AG09309 (cell line): ENCODE measurements around the gene RCSD1.

Experiments used
- DNase-seq: peaks from one replicate; pipeline ENCODE4 v3.0.0-alpha.2; 2010; ENCODE audit warnings: low read depth
- H3K4me3 ChIP-seq: 2 replicates; pipeline ENCODE4 v1.5.1; 2011; ENCODE audit warnings: mild to moderate bottlenecking, low read depth, low read length, moderate library complexity; ENCODE audit not compliant: control insufficient read depth
- TF ChIP-seq, protein P1 (sequence below): IDR thresholded peaks from 2 replicates; pipeline ENCODE4 v1.5.1; 2011; ENCODE audit warnings: mild to moderate bottlenecking, low read depth, low read length, inconsistent platforms; ENCODE audit not compliant: insufficient read depth, control insufficient read depth; ENCODE audit errors: missing control alignments

The RCSD1 gene

DNA sequence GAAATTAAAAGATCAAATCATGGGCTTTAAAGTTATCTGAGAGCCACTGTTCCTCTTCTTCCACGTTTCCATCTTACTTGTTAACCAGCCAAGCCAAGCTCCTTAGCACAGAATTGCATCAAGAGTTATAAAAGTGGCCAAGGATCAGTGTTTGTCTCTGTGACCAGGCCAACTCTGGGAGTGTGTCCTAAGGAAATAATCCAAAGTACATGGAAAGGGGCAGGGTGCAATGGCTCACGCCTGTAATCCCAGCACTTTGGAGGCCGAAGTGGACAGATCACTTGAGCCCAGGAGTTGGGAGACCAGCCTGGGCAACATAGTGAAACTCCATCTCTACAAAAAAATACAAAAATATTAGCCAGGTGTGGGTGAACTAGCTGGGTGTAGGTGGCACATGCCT, 81.8 kb downstream of the RCSD1 start:
- H3K4me3 ChIP-seq: no peak overlapping the region
- TF ChIP-seq, protein P1, sequence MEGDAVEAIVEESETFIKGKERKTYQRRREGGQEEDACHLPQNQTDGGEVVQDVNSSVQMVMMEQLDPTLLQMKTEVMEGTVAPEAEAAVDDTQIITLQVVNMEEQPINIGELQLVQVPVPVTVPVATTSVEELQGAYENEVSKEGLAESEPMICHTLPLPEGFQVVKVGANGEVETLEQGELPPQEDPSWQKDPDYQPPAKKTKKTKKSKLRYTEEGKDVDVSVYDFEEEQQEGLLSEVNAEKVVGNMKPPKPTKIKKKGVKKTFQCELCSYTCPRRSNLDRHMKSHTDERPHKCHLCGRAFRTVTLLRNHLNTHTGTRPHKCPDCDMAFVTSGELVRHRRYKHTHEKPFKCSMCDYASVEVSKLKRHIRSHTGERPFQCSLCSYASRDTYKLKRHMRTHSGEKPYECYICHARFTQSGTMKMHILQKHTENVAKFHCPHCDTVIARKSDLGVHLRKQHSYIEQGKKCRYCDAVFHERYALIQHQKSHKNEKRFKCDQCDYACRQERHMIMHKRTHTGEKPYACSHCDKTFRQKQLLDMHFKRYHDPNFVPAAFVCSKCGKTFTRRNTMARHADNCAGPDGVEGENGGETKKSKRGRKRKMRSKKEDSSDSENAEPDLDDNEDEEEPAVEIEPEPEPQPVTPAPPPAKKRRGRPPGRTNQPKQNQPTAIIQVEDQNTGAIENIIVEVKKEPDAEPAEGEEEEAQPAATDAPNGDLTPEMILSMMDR: no peak
- DNase-seq: no peak

DNA sequence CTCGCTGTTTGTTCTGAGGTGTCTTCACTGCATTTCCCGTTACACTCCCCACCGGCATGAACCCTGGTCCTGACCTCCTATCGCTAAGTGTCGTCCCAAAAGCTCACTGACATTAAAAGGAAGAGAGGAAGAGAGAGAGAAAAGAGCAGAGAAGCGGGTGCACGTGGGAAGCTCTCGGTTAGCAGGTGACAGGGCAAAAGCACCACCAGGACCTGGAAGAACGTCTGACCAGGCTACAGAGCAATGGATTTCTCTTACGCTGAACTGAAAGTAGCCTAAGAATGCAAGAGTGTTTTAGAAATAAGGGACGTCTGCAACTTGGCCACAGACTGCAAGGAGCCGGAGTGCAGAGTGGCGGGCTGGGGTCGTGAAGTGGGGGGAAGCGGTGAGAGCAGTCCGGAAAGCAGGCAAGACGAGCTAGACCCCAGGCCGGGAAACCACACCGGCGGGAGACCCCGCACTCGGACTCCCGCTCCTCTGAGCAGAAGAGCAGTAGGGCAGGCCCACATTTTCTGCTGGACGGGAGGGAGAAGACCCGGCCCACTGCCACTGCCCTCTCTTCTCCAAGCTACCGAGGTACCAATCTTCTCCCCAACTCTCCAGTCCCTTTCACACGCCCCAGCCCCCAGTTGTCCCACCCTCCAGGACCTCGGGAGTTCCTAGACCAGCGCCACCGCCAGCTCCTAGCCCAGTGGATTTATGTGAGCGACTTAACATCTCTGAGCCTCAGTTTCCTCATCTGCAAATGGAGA, 83.5 kb downstream of the RCSD1 start:
- TF ChIP-seq, protein P1: no peak
- no peak for DNase-seq

DNA sequence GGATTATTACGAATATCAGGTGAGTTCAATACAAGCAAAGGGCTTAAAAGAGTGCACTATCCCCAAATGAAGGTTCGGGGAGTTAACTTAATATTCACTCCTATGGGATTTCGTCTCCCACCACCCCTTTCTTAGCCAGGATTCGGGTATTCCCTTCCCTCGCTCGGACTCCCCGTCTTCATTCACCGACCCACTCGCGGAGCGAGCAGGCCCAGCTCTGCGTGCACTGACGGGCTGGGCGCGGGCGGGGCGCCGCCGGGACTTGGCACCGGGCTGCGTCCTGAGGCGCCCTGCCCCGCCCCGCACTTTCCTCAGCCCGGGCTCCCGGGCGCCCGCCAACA, 84.0 kb downstream of the RCSD1 start:
- peak overlapping the region; percentile 75 for H3K4me3 ChIP-seq
- DNase-seq: no peak

More for the DNA sequence above, 83.5 kb downstream of the RCSD1 start:
- peak overlapping the region; percentile 75 for H3K4me3 ChIP-seq

DNA sequence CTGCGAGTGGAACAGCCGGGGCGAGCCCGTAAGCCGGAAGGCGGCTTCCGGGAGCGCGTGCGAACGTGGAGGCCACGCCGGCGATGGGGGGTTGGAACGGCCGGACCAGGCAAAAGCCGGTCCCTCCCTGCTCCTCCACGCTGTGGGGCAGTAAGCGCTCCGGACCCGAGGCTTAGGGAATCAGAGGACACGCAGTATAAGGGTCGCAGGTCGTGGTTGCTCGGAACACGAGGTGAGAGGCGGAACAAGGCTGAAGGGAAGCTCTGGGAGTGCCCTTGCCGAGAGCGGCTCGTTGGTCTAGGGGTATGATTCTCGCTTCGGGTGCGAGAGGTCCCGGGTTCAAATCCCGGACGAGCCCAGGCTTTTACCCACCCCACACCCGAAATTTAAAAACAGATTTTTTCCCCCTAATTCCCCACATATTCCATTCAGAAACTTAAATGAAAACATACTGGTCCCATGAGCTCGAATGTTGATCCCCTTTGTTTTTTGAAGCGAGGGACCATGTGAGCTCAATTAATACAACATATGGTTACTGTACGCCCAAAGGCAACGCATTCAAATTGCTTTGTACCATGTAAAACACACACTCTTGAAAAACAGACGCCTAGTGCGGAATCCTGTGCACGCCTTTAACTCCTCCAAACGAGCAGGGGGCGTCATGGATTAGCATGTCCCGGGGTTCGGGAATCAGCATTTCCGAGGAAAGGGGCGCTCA, 84.6 kb downstream of the RCSD1 start:
- H3K4me3 ChIP-seq: peak overlapping the region; percentile 75
- DNase-seq: peak; percentile 41
- TF ChIP-seq, protein P1: no peak

More for the DNA sequence above, 84.0 kb downstream of the RCSD1 start:
- TF ChIP-seq, protein P1: no peak

DNA sequence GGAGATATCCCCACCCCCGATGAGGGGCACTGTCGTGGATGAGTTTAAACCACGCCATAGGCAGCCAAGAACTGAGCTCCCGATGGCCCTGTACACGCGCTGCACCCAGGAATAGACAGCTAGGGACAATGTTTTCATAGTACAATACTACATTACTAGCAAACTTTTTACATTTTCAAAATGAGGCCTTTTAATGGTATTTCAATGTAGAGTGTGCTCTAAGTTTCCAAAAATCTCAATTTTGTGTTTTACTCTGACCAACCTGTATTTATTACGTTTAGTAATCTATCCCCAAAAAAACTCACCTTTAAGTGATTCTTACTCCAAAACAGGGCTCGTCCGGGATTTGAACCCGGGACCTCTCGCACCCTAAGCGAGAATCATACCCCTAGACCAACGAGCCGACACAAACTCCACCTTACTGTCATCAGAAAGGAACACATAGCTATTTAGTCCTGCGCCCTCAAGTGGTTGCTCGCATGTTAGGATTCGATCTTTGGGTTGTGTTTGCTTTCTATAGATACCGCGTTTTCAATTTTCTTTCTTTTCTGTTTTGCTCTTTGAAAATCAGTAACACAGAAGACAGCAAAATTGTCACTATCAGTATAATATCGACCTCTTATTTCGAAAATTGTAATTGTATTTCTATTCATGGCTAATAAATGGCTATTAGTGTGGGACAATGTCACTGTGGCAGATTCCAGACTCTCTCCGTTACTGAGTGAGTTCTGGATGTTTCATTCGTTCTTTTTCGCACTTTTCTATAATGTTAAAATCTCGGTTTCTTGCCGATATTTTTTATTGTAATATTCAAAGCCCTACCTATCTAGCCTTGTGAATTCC, 85.3 kb downstream of the RCSD1 start:
- TF ChIP-seq, protein P1: peak; percentile 88
- H3K4me3 ChIP-seq: peak overlapping the region; percentile 75
- DNase-seq: peak; percentile 59

DNA sequence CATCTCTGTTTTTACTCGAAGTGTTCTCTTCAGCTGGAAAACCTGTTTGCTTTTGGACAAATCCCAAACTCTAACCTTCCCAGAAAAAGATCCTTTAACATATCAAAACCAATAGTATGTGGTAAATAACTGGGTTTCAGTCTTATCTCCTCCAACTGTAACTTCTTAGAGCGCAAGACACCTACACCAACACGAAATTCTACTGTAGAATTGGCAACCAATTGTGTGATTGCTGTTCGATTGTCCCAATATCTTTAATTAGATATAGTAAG, 85.9 kb downstream of the RCSD1 start:
- TF ChIP-seq, protein P1: no peak
- H3K4me3 ChIP-seq: peak overlapping the region; percentile 49
- no peak for DNase-seq
